Vagina (tissue), 2 donors: Measurements from ENCODE around the gene KAT2B.

Experiments used
- CTCF ChIP-seq, 3 experiments: fragments of 450-650 bp in 2 of 3; fragments of 200-600 bp in 1 of 3; sonication (generic) in 1 of 3; IDR thresholded peaks; one replicate each; pipeline ENCODE4 v1.5.1; 2017 to 2019; ENCODE audit warnings: antibody characterized with exemption in 3 of 3, mild to moderate bottlenecking in 2 of 3, moderate library complexity in 2 of 3
- POLR2A ChIP-seq, 2 donors: fragments of 450-650 bp; IDR thresholded peaks; one replicate each; pipeline ENCODE4 v1.6.1; 2017; ENCODE audit warnings: antibody characterized with exemption in 2 of 2, mild to moderate bottlenecking in 2 of 2, moderate library complexity in 2 of 2
- POLR2AphosphoS5 ChIP-seq, 2 donors: sonication (generic); formaldehyde crosslinking; IDR thresholded peaks; one replicate each; pipeline ENCODE4 v1.9.0; 2017; ENCODE audit warnings: antibody characterized with exemption in 2 of 2, mild to moderate bottlenecking in 2 of 2, low read depth in 1 of 2; ENCODE audit not compliant: insufficient read depth in 1 of 2

GRCh38 chr3:20042331-20042730, 2.1 kb downstream of the KAT2B start:
- no peak for TF ChIP-seq POLR2A (IDR thresholded peaks at IDR 0.05)
- no peak for TF ChIP-seq CTCF (IDR thresholded peaks at IDR 0.05)
- TF ChIP-seq POLR2AphosphoS5 (IDR thresholded peaks at IDR 0.05; ENCODE audit: insufficient read depth in 1 of 2, low read depth in 1 of 2) = no peak
